MCF 10A (cell line): ENCODE measurements around the gene CYFIP2. TPM values are rescaled to one million over a fixed set of nuclear protein-coding genes. Genes with fewer than 3 reads are reported as not detected.

Experiments used
- BruUV-seq: library from RNA; stranded (reverse); fragments of 400-500 nt; replicated peaks from 2 replicates; lab custom pipeline; 2021; lab: Mats Ljungman, UMichigan
- CTCF ChIA-PET: fragments of 300-600 bp; sonication (Branson Sonifier 250); formaldehyde crosslinking; extraction: SDS; loops from one replicate; lab custom pipeline; 2021; ENCODE audit warnings: antibody characterized with exemption, inconsistent platforms; lab: Yijun Ruan, JAX
- POLR2A ChIA-PET: fragments of 300-600, 350-650 bp; sonication (Branson Sonifier 250); formaldehyde crosslinking; extraction: SDS; loops from one replicate; lab custom pipeline; 2020; ENCODE audit warnings: antibody characterized with exemption, inconsistent platforms; lab: Yijun Ruan, JAX
- DNase-seq: peaks from one replicate; pipeline ENCODE4 v3.0.0-alpha.2; 2018; ENCODE audit not compliant: unreplicated experiment
- H3K27ac Mint-ChIP-seq: one replicate; pipeline ENCODE4 v1.8.0; 2022; ENCODE audit warnings: mild to moderate bottlenecking, low read depth, mixed read lengths; ENCODE audit not compliant: unreplicated experiment
- H3K27me3 Mint-ChIP-seq: one replicate; pipeline ENCODE4 v1.8.0; 2022; ENCODE audit warnings: mixed read lengths; ENCODE audit not compliant: insufficient read depth, unreplicated experiment
- H3K36me3 Mint-ChIP-seq: one replicate; pipeline ENCODE4 v1.8.0; 2022; ENCODE audit warnings: mild to moderate bottlenecking, moderate library complexity, mixed read lengths; ENCODE audit not compliant: insufficient read depth, unreplicated experiment
- H3K4me1 Mint-ChIP-seq: one replicate; pipeline ENCODE4 v1.8.0; 2022; ENCODE audit warnings: mixed read lengths; ENCODE audit not compliant: insufficient read depth, unreplicated experiment
- H3K4me3 Mint-ChIP-seq: one replicate; pipeline ENCODE4 v1.8.0; 2022; ENCODE audit warnings: mild to moderate bottlenecking, moderate library complexity, mixed read lengths; ENCODE audit not compliant: unreplicated experiment
- H3K9me3 Mint-ChIP-seq: one replicate; pipeline ENCODE4 v1.8.0; 2022; ENCODE audit warnings: mixed read lengths; ENCODE audit not compliant: unreplicated experiment
- intact Hi-C: fragments of 100-400 bp; cut with micrococcal nuclease; formaldehyde crosslinking; loops from 2 replicates; pipeline ENCODE4 v1.14.1; 2022
- total RNA-seq: library from RNA; stranded (reverse); gene quantifications from 2 replicates; pipeline ENCODE4 v1.2.3, GENCODE V29; 2022
- TF ChIP-seq, protein P1 (sequence below): fragments of 200-600 bp; IDR thresholded peaks from one replicate; pipeline ENCODE4 v1.8.0; 2022; ENCODE audit warnings: antibody characterized with exemption, mild to moderate bottlenecking; ENCODE audit not compliant: unreplicated experiment

CYFIP2 gene
- total RNA-seq, 1 experiment from 2014 or later, result 50.8 TPM

DNA sequence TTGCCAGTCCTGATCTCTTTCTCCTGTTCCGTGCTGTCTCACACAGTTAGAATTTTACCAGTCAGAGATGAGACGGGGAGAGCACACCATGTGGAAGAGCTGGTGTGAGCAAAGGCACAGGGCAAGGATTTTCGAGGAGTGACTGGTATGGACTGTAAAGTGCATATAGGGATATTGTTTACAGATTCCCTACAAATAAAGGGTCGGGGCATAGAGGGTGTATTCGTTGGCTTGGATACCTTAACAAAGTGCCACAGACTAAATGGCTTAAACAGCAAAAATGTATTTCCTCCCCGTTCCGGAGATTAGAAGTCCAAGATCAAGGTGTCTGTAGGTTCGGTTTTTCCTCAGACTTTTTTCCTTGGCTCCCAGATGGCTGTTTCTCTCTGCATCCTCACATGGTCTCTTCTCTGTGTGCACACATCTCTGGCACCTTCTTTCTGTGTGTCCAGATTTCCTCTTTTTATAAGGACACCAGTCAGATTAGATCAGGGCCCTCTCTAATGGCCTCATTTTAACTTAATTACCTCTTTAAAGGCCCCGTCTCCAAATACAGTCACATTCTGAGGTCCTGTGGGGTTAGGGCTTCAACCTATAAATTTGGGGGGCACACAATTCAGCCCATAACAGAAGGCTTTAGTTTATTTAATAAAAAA lies 23.4 kb downstream of the CYFIP2 start:
- Mint-ChIP-seq H3K4me1 (peaks cover 15% of the 10 kb centered on the region), H3K36me3 (peaks cover 13% of the 10 kb centered on the region), H3K27me3 (no peaks in the 10 kb centered on the region), H3K4me3 (no peak overlapping the region), H3K27ac (no peak overlapping the region), H3K9me3 (no peaks in the 10 kb centered on the region)
- ChIA-PET CTCF (interaction anchor here (0.9 to 1.4 kb wide), 3 partner anchors 15 to 429 kb away, joined by 3 to 10 read pairs (median 3); no protein-coding TSS in a partner anchor), POLR2A (no interaction called here)
- no TSS peak for BruUV-seq
- intact Hi-C loops, result no loop called here
- TF ChIP-seq, protein P1, sequence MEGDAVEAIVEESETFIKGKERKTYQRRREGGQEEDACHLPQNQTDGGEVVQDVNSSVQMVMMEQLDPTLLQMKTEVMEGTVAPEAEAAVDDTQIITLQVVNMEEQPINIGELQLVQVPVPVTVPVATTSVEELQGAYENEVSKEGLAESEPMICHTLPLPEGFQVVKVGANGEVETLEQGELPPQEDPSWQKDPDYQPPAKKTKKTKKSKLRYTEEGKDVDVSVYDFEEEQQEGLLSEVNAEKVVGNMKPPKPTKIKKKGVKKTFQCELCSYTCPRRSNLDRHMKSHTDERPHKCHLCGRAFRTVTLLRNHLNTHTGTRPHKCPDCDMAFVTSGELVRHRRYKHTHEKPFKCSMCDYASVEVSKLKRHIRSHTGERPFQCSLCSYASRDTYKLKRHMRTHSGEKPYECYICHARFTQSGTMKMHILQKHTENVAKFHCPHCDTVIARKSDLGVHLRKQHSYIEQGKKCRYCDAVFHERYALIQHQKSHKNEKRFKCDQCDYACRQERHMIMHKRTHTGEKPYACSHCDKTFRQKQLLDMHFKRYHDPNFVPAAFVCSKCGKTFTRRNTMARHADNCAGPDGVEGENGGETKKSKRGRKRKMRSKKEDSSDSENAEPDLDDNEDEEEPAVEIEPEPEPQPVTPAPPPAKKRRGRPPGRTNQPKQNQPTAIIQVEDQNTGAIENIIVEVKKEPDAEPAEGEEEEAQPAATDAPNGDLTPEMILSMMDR, result no peak
- DNase-seq, result no peak

DNA sequence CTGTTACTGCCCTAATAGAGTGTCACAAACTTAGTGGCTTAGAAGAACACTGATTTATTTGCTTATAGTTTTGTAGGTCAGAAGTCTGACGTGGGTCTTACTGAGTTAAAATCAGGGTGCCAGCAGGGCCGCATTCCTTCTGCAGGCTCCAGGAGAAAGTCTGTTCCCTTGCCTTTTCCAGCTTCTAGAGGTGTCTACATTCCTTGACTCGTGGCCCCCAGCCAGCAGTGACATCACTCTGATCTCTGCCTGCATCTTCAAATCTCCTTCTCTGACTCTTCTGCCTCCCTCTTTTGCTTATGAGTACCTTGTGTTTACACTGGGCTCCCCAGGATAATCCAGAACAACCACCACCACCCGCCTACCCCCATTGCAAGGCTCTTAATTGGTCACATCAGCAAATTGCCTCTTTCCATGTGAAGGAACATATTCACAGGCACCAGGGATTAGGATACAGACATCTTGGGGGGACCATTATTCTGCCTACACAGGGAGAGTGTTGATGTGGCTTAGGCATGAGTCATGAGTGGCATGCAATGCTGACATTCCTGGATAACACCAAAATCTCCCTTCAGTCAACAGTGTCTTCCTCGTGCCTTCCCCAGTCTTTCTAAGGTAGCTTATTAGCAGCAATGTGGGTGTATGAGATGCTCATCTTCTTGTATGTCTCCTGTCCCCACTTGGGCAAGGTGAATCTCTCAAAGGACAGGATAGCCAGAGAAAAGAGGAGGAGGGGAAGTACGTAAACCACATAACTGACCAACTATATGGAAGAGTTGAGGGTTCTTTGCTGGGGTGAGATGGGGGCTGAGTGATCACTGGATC lies 24.4 kb downstream of the CYFIP2 start:
- Mint-ChIP-seq H3K4me3 (no peak overlapping the region), H3K4me1 (peaks cover 15% of the 10 kb centered on the region), H3K27ac (no peak overlapping the region), H3K27me3 (no peaks in the 10 kb centered on the region), H3K9me3 (no peaks in the 10 kb centered on the region), H3K36me3 (peaks cover 13% of the 10 kb centered on the region)
- intact Hi-C loops, result no loop called here
- TF ChIP-seq, protein P1, result no peak
- ChIA-PET POLR2A (no interaction called here), CTCF (interaction anchor here (0.6 to 1.0 kb wide), 2 partner anchors 22 to 38 kb away, joined by 3 read pairs; no protein-coding TSS in a partner anchor)
- DNase-seq, result peak; percentile 38
- BruUV-seq, result no TSS peak

DNA sequence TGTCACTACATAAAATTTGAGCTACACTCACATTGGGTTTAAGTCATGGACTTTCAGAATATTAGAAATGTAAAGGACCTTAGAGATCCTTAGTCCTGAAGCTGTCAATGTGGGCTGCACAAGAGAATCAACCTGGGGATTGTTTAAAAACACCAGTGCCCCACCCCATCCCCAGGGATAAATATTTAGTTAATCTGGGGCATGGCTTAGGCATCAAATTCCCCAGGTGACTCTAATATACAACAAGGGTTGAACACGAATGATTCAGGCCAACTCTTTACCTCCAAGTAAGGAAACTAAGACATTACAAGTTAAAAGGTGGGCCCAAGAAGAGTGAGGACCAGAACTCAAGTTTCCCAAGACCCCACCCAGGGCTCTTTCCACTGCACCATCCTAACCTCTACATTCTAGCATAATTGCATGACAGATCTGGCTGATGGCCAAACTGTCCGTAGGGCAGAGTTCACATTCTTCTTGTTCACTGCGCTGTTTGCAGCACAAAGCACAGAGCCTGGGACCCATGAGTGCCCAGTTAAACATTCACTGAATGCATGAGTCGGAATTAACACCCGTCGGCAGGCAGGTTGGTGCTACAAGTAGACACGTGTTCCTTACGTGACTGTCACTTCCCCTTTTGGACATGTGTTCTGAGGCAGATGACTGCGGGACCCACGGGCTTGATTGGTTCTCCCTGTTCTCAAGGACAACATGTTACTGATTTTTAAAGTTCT lies 25.2 kb downstream of the CYFIP2 start:
- ChIA-PET POLR2A (no interaction called here), CTCF (interaction anchor here (1.0 kb wide), 1 partner anchor 37 kb away, joined by 3 read pairs; no protein-coding TSS in a partner anchor)
- Mint-ChIP-seq H3K4me1 (peaks cover 15% of the 10 kb centered on the region), H3K36me3 (peaks cover 17% of the 10 kb centered on the region), H3K4me3 (no peak overlapping the region), H3K9me3 (no peaks in the 10 kb centered on the region), H3K27ac (no peak overlapping the region), H3K27me3 (no peaks in the 10 kb centered on the region)
- intact Hi-C loops, result no loop called here
- BruUV-seq, result no TSS peak
- peak; percentile 39 for DNase-seq
- TF ChIP-seq, protein P1, result no peak

DNA sequence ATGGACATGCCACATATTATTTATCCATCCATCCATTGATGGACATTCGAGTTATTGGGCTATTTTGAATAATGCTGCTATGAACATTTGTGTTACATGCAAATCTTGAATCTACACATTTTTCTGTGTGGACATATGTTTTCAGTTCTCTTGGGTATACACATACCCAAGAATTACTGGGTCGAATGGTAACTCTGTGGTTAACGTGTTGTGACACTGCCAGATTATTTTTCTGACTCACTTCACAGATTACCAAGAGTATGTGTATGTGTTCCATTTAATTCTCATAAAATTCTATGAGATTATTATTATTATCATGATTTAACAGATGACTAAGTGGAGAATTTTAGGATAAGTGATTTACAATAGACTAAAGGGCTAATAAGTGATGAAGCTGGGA lies 26.7 kb downstream of the CYFIP2 start:
- H3K4me3 Mint-ChIP-seq, result no peak overlapping the region
- POLR2A ChIA-PET, result no interaction called here
- peaks cover 15% of the 10 kb centered on the region for H3K4me1 Mint-ChIP-seq
- intact Hi-C loops, result no loop called here
- H3K27ac Mint-ChIP-seq, result no peak overlapping the region
- H3K9me3 Mint-ChIP-seq, result no peaks in the 10 kb centered on the region
- no TSS peak for BruUV-seq
- no peaks in the 10 kb centered on the region for H3K27me3 Mint-ChIP-seq
- TF ChIP-seq, protein P1, result no peak
- CTCF ChIA-PET, result no interaction called here
- no peak for DNase-seq
- H3K36me3 Mint-ChIP-seq, result peaks cover 13% of the 10 kb centered on the region
